Uterus (tissue), 2 donors: ENCODE results near the gene PLEKHG2.

Source experiments
- CTCF ChIP-seq, 4 experiments: fragments of 200-600 bp in 2 of 4; fragments of 450-650 bp in 2 of 4; sonication (generic) in 2 of 4; IDR thresholded peaks; one replicate each; pipeline ENCODE4 v1.5.1; 2016 to 2019; ENCODE audit warnings: antibody characterized with exemption in 4 of 4, mild to moderate bottlenecking in 2 of 4, moderate library complexity in 1 of 4
- POLR2A ChIP-seq, 2 donors: fragments of 450-650 bp; IDR thresholded peaks; one replicate each; pipeline ENCODE4 v1.6.1; 2016; ENCODE audit warnings: antibody characterized with exemption in 2 of 2, mild to moderate bottlenecking in 1 of 2, moderate library complexity in 1 of 2

GRCh38 chr19:39407410-39407659 lies 5.1 kb upstream of the PLEKHG2 start:
- no peak for TF ChIP-seq POLR2A (IDR thresholded peaks at IDR 0.05)
- no peak for TF ChIP-seq CTCF (IDR thresholded peaks at IDR 0.05)
